GM15510 (cell line): ENCODE data around the gene CBX6.

Experiments
- POLR2A ChIP-seq: IDR thresholded peaks from 3 replicates; pipeline ENCODE4 v1.6.1; 2011; ENCODE audit warnings: borderline replicate concordance; ENCODE audit not compliant: insufficient read length; ENCODE audit errors: extremely low read depth

Gene CBX6

GRCh38 chr22:38866399-38867123, 5.5 kb downstream of the CBX6 start:
- peak; percentile 6 for TF ChIP-seq POLR2A

- TF ChIP-seq POLR2A, result no peak
Observed at GRCh38 chr22:38866024-38866398, 6.0 kb downstream of the CBX6 start.

- no peak for TF ChIP-seq POLR2A
Observed at GRCh38 chr22:38865201-38866023, 6.6 kb downstream of the CBX6 start.

GRCh38 chr22:38864361-38865191, 7.4 kb downstream of the CBX6 start:
- peak; percentile 18 for TF ChIP-seq POLR2A

GRCh38 chr22:38863531-38864131, 8.4 kb downstream of the CBX6 start:
- no peak for TF ChIP-seq POLR2A

- no peak for TF ChIP-seq POLR2A
Observed at GRCh38 chr22:38862375-38863329, 9.4 kb downstream of the CBX6 start.

GRCh38 chr22:38861927-38862326, 10.1 kb downstream of the CBX6 start:
- TF ChIP-seq POLR2A, result no peak

GRCh38 chr22:38861170-38861876, 10.7 kb downstream of the CBX6 start:
- no peak for TF ChIP-seq POLR2A

GRCh38 chr22:38860283-38861169, 11.5 kb downstream of the CBX6 start:
- TF ChIP-seq POLR2A, result peak; percentile 14

GRCh38 chr22:38859581-38860282, 12.3 kb downstream of the CBX6 start:
- TF ChIP-seq POLR2A, result no peak

- no peak for TF ChIP-seq POLR2A
Observed at GRCh38 chr22:38858492-38858891, 13.5 kb downstream of the CBX6 start.
